Karpas-422 (cell line): Measurements from ENCODE around the gene NBEA. TPM values are rescaled to one million over a fixed set of nuclear protein-coding genes. Genes with fewer than 3 reads are reported as not detected.

Experiments
- DNase-seq: peaks from one replicate; pipeline ENCODE4 v3.0.0-alpha.2; 2015
- H2AFZ ChIP-seq: fragments of 200-600 bp; sonication (generic); 2 replicates; pipeline ENCODE4 v1.6.1; 2014; ENCODE audit warnings: antibody characterized with exemption, low read length, mixed read lengths
- H3K27ac ChIP-seq: fragments of 200-600 bp; sonication (generic); 2 replicates; pipeline ENCODE4 v1.5.1; 2014; ENCODE audit warnings: mild to moderate bottlenecking, low read length, moderate library complexity
- H3K27me3 ChIP-seq: fragments of 200-600 bp; sonication (generic); 2 replicates; pipeline ENCODE4 v1.6.1; 2014; ENCODE audit warnings: low read length, mixed read lengths
- H3K36me3 ChIP-seq: fragments of 200-600 bp; sonication (generic); 2 replicates; pipeline ENCODE4 v1.6.1; 2014; ENCODE audit warnings: low read length, mixed read lengths; ENCODE audit not compliant: insufficient read depth
- H3K4me1 ChIP-seq: fragments of 200-600 bp; sonication (generic); 2 replicates; pipeline ENCODE4 v1.6.1; 2014; ENCODE audit warnings: mild to moderate bottlenecking, low read length, mixed read lengths
- H3K4me2 ChIP-seq: fragments of 200-600 bp; sonication (generic); 2 replicates; pipeline ENCODE4 v1.6.1; 2014; ENCODE audit warnings: low read length, low read depth, mild to moderate bottlenecking; ENCODE audit not compliant: poor library complexity, severe bottlenecking
- H3K4me3 ChIP-seq: fragments of 200-600 bp; sonication (generic); 2 replicates; pipeline ENCODE4 v1.5.1; 2014; ENCODE audit warnings: mild to moderate bottlenecking, antibody characterized with exemption, low read length, mixed read lengths
- H3K79me2 ChIP-seq: fragments of 200-600 bp; sonication (generic); 2 replicates; pipeline ENCODE4 v1.6.1; 2014; ENCODE audit warnings: mild to moderate bottlenecking, low read length, mixed read lengths
- H3K9ac ChIP-seq: fragments of 200-600 bp; sonication (generic); 2 replicates; pipeline ENCODE4 v1.6.0; 2014; ENCODE audit warnings: low read length
- H3K9me2 ChIP-seq: fragments of 200-600 bp; sonication (generic), shearing (Covaris generic); replicated peaks from 2 replicates; pipeline ENCODE4 v1.6.0; 2014; ENCODE audit warnings: mild to moderate bottlenecking, low read length, moderate library complexity; ENCODE audit not compliant: insufficient read depth
- H3K9me3 ChIP-seq: fragments of 300-700, 200-600 bp; sonication (generic); 2 replicates; pipeline ENCODE4 v1.6.1; 2014; ENCODE audit warnings: low read length, mixed read lengths
- H4K20me1 ChIP-seq: fragments of 200-600 bp; sonication (generic); 2 replicates; pipeline ENCODE4 v1.6.1; 2014; ENCODE audit warnings: mild to moderate bottlenecking, antibody characterized with exemption, low read length, low read depth; ENCODE audit not compliant: insufficient read depth
- total RNA-seq: library from RNA; depleted of rRNA; stranded (reverse); fragments of >200 nt; shearing (Covaris generic); gene quantifications from 2 replicates; pipeline ENCODE4 v1.2.3, GENCODE V29; 2014; ENCODE audit warnings: low replicate concordance

Gene NBEA
- total RNA-seq, 1 experiment from 2014 or later: 4.0 TPM

DNA sequence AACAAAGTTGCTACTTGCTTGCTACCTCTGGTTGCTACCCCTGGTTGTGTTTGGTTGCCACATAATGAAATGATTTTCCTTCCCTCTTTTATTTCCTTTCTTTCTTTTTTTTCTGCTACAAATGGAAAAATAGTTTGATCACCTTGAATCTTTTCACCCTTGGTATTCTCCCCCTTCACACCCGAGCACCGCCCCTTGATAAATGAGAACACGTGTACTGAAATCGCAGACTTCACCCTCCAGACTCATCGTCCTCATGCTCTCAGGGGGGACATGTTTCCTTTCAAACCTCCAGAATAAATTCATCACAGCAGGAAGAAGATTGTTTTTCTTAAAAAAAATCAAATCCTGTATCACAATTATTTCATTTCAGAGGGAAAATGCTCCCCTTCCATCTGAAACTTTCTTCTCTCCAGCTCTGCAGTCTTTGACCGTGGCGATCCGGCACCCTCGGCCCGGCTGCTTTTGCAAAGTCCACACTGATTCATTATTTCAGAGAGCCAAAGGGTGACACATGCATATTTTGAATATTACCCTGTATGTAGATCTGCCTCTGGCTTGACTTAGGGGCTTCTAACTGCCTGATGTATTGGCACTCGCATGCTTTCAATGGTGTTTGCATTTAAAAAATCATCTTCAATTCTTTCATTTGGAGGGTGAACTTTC is 757.0 kb downstream of the NBEA start:
- DNase-seq: no peak
- Histone ChIP-seq H3K4me2 (no peak overlapping the region), H3K9ac (no peak overlapping the region), H3K27ac (no peak overlapping the region), H3K27me3 (no peaks in the 10 kb centered on the region), H3K4me1 (no peaks in the 10 kb centered on the region), H3K9me3 (no peaks in the 10 kb centered on the region), H3K9me2 (no peaks in the 10 kb centered on the region), H2AFZ (no peak overlapping the region), H4K20me1 (no peaks in the 10 kb centered on the region), H3K4me3 (no peak overlapping the region), H3K36me3 (no peaks in the 10 kb centered on the region), H3K79me2 (no peaks in the 10 kb centered on the region)

DNA sequence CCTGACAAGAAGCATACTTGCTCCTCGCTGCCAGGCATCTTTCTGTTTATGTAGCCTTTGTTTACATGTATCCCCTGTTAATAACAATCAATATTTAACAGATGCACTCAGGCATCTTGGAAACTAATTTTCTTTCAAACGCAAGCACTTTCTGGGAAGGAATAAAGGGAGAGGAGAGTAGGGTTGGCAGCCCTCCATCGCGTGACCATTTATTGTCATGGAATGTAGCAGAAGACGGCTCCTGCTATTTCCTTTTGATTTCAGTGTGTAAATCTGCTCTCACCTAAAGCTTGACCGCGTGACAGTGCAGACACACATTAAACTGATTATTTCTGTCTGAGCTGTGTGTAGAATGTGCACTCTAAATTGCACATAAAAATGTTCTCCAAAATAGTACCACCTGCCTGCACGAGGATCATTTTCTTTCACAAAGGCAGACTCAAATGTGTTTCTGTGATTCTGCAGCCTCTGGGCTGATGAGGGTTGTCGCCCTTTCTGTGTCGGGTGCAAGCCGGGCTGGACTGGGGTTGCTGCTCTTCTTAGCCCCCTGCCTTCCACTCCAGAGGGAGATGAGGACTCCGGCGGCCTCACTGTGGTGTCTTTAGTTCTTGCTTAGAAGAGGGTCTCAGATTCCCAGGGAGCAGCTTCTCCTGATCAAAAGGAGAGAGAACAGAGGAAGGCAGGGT is 757.9 kb downstream of the NBEA start:
- H3K9ac ChIP-seq: no peak overlapping the region

DNA sequence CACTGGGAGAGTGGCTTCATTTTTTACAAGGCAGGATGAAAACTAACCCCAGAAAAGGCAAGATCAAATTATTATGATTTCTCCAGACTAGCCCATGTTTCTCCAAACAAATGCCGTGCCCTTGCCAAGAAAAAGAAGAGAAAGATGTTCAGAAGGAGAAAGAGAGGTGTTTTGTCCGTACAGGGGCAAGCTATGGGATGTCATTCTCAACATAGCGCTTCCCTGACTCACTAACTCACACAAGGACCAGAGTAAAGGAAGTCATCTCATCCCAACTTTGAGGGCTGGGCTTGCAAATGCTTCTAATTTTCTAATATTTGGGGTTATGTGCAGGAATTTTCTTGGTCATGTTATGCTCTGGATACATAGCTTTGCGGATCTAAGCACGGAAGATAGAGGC is 758.6 kb downstream of the NBEA start:
- no peak for DNase-seq
- Histone ChIP-seq H4K20me1 (no peaks in the 10 kb centered on the region), H3K4me2 (no peak overlapping the region), H3K9me3 (no peaks in the 10 kb centered on the region), H3K27me3 (no peaks in the 10 kb centered on the region), H3K4me3 (no peak overlapping the region), H3K4me1 (no peaks in the 10 kb centered on the region), H3K79me2 (no peaks in the 10 kb centered on the region), H3K9me2 (no peaks in the 10 kb centered on the region), H3K36me3 (no peaks in the 10 kb centered on the region), H3K9ac (no peak overlapping the region), H2AFZ (no peak overlapping the region), H3K27ac (no peak overlapping the region)

More for the DNA sequence above, 757.9 kb downstream of the NBEA start:
- Histone ChIP-seq H3K4me3 (no peak overlapping the region), H3K27ac (no peak overlapping the region), H2AFZ (no peak overlapping the region), H3K36me3 (no peaks in the 10 kb centered on the region), H3K4me1 (no peaks in the 10 kb centered on the region), H3K4me2 (no peak overlapping the region), H3K79me2 (no peaks in the 10 kb centered on the region), H3K9me2 (no peaks in the 10 kb centered on the region), H3K9me3 (no peaks in the 10 kb centered on the region), H4K20me1 (no peaks in the 10 kb centered on the region), H3K27me3 (no peaks in the 10 kb centered on the region)
- no peak for DNase-seq

DNA sequence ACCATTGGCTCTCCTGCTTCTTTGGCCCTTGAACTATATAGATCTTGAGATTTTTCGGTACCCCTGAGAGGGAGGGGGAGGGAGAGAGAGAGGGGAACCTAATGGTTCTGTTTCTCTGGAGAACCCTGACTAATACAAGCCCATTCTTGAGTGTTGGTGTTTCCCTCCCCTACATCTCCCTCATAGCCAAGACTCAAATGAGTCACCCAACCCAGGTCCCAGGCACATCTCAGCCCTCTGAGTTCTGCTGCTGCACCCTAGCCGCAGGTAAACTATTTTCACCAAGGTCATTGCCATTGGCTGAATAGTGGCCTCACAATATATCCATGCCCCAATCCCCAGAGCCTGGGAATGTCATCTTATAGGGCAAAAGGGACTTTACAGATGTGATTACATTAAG is 760.2 kb downstream of the NBEA start:
- Histone ChIP-seq H3K9ac (no peak overlapping the region), H3K36me3 (no peaks in the 10 kb centered on the region), H2AFZ (no peak overlapping the region), H3K79me2 (no peaks in the 10 kb centered on the region), H3K4me3 (no peak overlapping the region), H3K9me2 (no peaks in the 10 kb centered on the region), H3K9me3 (no peaks in the 10 kb centered on the region), H4K20me1 (no peaks in the 10 kb centered on the region), H3K27ac (no peak overlapping the region), H3K27me3 (no peaks in the 10 kb centered on the region), H3K4me1 (no peaks in the 10 kb centered on the region), H3K4me2 (no peak overlapping the region)
- DNase-seq: no peak

DNA sequence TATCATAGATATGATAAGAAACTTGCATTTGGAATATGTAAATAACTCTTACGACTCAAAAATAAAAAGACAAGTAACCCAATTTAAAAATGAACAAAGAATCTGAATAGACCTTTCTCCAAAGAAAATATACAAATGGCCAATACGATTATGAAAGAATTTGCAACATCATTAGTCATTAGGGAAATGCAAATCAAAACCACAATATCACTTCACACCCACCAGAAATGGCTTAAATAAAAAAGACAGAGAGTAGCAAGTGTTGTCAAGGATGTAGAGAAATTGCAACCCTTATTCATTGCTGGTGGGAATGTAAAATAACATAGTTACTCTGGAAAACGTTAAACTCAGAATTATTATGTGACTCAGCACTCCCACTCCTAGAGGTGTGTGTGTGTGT is 761.0 kb downstream of the NBEA start:
- Histone ChIP-seq H3K9me2 (no peaks in the 10 kb centered on the region), H3K4me1 (no peaks in the 10 kb centered on the region), H3K36me3 (no peaks in the 10 kb centered on the region), H3K4me2 (no peak overlapping the region), H3K9ac (no peak overlapping the region), H3K79me2 (no peaks in the 10 kb centered on the region), H3K9me3 (no peaks in the 10 kb centered on the region), H3K4me3 (no peak overlapping the region), H2AFZ (no peak overlapping the region), H3K27ac (no peak overlapping the region), H3K27me3 (no peaks in the 10 kb centered on the region), H4K20me1 (no peaks in the 10 kb centered on the region)
- DNase-seq: no peak

DNA sequence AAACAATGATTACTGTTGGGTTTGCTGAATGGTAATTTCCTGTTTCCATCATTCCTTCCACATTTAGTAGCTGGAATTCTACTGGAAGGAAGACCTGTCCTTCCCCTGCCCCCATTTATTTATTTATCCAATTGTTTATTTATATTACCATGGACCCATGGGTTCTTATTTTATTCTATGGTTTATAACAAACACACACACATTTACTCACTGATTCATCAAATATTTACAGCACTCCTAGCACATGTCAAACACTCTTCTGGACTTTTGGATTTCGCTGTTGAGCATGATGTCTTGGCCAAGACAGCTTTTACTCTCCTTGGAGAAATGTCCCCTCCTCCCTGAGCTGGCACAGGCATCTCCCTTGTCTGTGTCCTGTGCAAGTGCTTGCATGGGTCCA is 762.3 kb downstream of the NBEA start:
- Histone ChIP-seq H3K4me2 (no peak overlapping the region), H3K9me2 (no peaks in the 10 kb centered on the region), H4K20me1 (no peaks in the 10 kb centered on the region), H3K9ac (no peak overlapping the region), H3K27me3 (no peaks in the 10 kb centered on the region), H3K4me3 (no peak overlapping the region), H2AFZ (no peak overlapping the region), H3K79me2 (no peaks in the 10 kb centered on the region), H3K36me3 (no peaks in the 10 kb centered on the region), H3K9me3 (no peaks in the 10 kb centered on the region), H3K4me1 (no peaks in the 10 kb centered on the region), H3K27ac (no peak overlapping the region)
- DNase-seq: no peak

DNA sequence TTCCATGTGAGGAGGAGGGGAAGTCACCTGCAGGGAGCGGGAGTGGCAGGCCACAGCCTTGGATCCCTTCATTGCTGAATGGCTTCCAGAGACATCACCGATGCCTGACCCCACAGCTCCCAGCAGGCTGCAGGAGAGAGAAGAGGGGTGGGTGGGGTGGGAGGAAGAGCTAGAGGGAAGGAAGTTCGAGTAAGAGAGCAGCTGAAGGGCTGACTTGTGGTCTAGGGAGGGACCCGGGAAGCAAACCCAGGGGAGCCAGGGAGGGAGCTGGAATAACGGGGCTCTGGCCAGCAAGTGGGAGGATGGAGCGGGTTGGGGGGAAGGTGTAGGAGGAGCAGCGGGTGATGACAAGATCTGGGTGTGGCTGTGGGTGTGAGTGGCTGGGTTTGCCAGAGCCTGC is 764.2 kb downstream of the NBEA start:
- no peak overlapping the region for H3K4me3 ChIP-seq
- H3K27ac ChIP-seq: no peak overlapping the region
- H3K9ac ChIP-seq: no peak overlapping the region
- H3K4me1 ChIP-seq: no peaks in the 10 kb centered on the region
- no peaks in the 10 kb centered on the region for H3K9me2 ChIP-seq
- no peaks in the 10 kb centered on the region for H3K9me3 ChIP-seq
- no peak overlapping the region for H3K4me2 ChIP-seq
- no peak for DNase-seq
- H3K27me3 ChIP-seq: no peaks in the 10 kb centered on the region
- no peaks in the 10 kb centered on the region for H3K79me2 ChIP-seq
- H4K20me1 ChIP-seq: no peaks in the 10 kb centered on the region
- H2AFZ ChIP-seq: no peak overlapping the region
- no peaks in the 10 kb centered on the region for H3K36me3 ChIP-seq

DNA sequence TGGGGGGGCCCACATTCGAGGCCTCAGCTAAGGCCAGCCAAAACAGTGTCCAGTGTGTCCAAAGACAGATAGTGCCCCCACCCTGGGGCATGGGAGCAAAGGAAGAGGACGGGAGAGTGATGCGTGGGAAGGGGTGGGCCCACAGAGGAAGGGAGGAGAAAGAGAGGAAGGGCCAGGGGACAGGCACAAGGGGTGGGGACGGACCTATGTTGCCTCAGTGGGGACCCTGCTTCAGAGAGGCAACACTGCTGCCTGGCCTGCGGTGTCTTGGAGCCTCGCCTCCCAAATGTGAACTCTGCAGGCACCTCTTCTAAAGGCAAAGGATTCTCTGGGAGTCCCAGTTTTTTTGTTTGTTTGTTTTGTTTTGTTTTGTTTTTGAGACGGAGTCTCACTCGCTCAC is 764.7 kb downstream of the NBEA start:
- Histone ChIP-seq H3K9me3 (no peaks in the 10 kb centered on the region), H3K4me2 (no peak overlapping the region), H4K20me1 (no peaks in the 10 kb centered on the region), H3K27me3 (no peaks in the 10 kb centered on the region), H3K9me2 (no peaks in the 10 kb centered on the region), H3K4me3 (no peak overlapping the region), H3K9ac (no peak overlapping the region), H3K27ac (no peak overlapping the region), H3K4me1 (no peaks in the 10 kb centered on the region), H3K36me3 (no peaks in the 10 kb centered on the region), H2AFZ (no peak overlapping the region), H3K79me2 (no peaks in the 10 kb centered on the region)
- no peak for DNase-seq
